GM10266 (cell line): Measurements from ENCODE around the gene SRRM2.

Source experiments
- DNase-seq: peaks from one replicate; pipeline ENCODE4 v3.0.0; 2012; ENCODE audit errors: extremely low spot score
- CTCF ChIP-seq: IDR thresholded peaks from 2 replicates; pipeline ENCODE4 v1.5.1; 2012; ENCODE audit warnings: mild to moderate bottlenecking, low read depth; ENCODE audit not compliant: control insufficient read depth, insufficient read depth; ENCODE audit errors: missing control alignments

Gene SRRM2

GRCh38 chr16:2767140-2767731 lies 14.8 kb downstream of the SRRM2 start:
- no peak for DNase-seq
- TF ChIP-seq CTCF = no peak

- no peak for DNase-seq
- no peak for TF ChIP-seq CTCF
Measured at GRCh38 chr16:2767891-2768290, 15.5 kb downstream of the SRRM2 start.

DNA sequence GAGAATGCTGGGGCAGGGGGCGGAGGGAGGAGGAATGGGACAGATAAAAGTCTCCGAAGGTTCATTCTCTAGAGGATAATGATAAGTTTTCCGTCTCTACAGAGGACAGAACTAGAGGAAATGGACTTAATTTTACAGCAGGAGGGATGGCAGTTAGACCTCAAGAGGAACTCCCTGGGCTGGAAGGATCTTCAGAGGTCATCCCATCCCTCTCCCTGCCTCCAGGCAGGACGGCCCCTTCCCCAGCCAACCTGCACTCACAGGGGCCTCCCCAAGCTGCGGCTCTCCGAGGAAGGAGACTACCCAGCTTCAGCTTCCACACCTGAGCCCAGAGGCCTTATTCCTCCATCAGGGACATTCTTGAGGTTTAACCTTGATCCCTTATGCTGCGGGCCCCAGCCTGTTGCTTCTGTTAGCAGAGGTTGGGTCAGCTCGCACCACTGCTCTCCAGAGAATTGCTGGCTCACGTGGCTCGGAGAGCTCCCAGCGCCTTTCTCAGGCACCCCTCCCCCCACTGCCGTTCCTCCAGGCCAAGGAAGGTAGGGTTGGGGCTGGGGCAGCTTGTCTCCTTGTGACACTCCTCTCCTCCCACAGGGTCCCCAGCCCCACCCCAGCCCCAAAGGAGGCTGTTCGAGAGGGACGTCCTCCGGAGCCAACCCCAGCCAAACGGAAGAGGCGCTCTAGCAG lies 16.1 kb downstream of the SRRM2 start:
- DNase-seq = no peak

DNA sequence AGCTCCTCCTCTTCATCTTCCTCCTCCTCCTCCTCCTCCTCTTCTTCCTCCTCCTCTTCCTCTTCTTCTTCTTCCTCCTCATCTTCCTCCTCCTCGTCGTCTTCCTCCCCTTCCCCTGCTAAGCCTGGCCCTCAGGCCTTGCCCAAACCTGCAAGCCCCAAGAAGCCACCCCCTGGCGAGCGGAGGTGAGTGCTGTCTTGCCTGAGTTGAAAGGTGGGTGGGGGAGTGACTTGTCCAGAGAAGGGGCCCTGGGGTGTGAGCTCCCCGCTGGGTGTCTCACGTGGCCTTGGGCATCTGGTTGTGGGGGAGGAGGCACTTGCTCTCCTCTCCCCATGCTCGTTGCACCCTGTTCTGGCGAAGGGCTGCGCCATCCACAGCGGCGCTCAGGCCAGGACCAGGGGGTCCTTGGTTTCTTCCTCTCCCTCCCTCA lies 16.7 kb downstream of the SRRM2 start:
- DNase-seq = no peak
- no peak for TF ChIP-seq CTCF

More for the DNA sequence above, 16.1 kb downstream of the SRRM2 start:
- TF ChIP-seq CTCF = no peak

DNA sequence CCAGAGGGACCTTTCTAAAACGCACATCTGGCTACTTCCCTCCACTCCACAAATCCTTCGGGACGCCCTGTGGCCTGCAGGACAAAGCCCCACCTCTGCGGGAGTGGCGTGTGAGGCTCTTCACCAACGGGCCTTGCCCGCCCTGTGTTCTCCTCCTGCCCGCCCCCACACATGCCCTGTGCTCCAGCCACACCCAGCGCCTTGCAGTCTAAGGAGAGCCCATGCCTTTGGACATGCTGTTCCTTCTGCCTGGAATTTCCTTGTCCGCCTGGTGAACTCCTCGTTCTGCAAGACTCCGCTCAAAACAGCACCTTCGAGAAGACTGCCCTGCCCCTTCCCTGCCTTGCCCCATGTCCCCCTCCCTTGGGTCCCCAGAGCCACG lies 17.2 kb downstream of the SRRM2 start:
- DNase-seq = no peak
- TF ChIP-seq CTCF = no peak

- peak; percentile 16 for TF ChIP-seq CTCF
- no peak for DNase-seq
Measured at GRCh38 chr16:2770057-2770951, 17.9 kb downstream of the SRRM2 start.
